Measurements from ENCODE around the gene SUGCT. TPM values are rescaled to one million over a fixed set of nuclear protein-coding genes. Genes with fewer than 3 reads are reported as not detected.

SUGCT gene
- total RNA-seq, 1 experiment from 2014 or later = 4.6 TPM

- no peak for TF ChIP-seq SMAD3 (CRISPR knock-in tag; IDR thresholded peaks at IDR 0.05; ENCODE audit: borderline replicate concordance)
These were observed 293.6 kb downstream of the SUGCT start (continued) for GRCh38 chr7:40428421-40428820.

- Mint-ChIP-seq H3K9me3 (peaks cover 17% of the 10 kb centered on the region), H3K4me1 (no peaks in the 10 kb centered on the region), H3K4me3 (no peak overlapping the region), H3K27me3 (ENCODE audit: low read depth) (no peaks in the 10 kb centered on the region), H3K27ac (no peak overlapping the region), H3K36me3 (0 out of 2 replicates have a peak, but pooled peaks cover 7% of the 10 kb centered on the region)
- TF ChIP-seq CREM (CRISPR knock-in tag; IDR thresholded peaks at IDR 0.05) = no peak
- TF ChIP-seq CTCF (IDR thresholded peaks at IDR 0.05) = no peak
- TF ChIP-seq PREB (CRISPR knock-in tag; IDR thresholded peaks at IDR 0.05; ENCODE audit: borderline replicate concordance) = no peak
- no peak for TF ChIP-seq NR3C1 (CRISPR knock-in tag; conservative IDR thresholded peaks at IDR 0.05; ENCODE audit: low read depth)
- TF ChIP-seq MXD4 (CRISPR knock-in tag; IDR thresholded peaks at IDR 0.05; ENCODE audit: borderline replicate concordance) = no peak
- no peak for TF ChIP-seq E2F4 (CRISPR knock-in tag; IDR thresholded peaks at IDR 0.05; ENCODE audit: borderline replicate concordance, low read depth)
- TF ChIP-seq E2F5 (CRISPR knock-in tag; IDR thresholded peaks at IDR 0.05) = no peak
- TF ChIP-seq CBFB (CRISPR knock-in tag; IDR thresholded peaks at IDR 0.05; ENCODE audit: low read depth) = no peak
- no peak for TF ChIP-seq CDX4 (CRISPR knock-in tag; IDR thresholded peaks at IDR 0.05; ENCODE audit: borderline replicate concordance)
- no peak for TF ChIP-seq PRDM15 (CRISPR knock-in tag; IDR thresholded peaks at IDR 0.05)
- DNase-seq (ENCODE audit: low spot score) (no peak), ATAC-seq (no peak)
- CTCF ChIA-PET = no interaction called here
- POLR2A ChIA-PET = no interaction called here
These were observed 295.0 kb downstream of the SUGCT start for GRCh38 chr7:40429826-40430225.

- H3K9me3 Mint-ChIP-seq = peaks cover 17% of the 10 kb centered on the region
- ChIA-PET POLR2A (no interaction called here), CTCF (no interaction called here)
- H3K27ac Mint-ChIP-seq = no peak overlapping the region
- 0 out of 2 replicates have a peak, but pooled peaks cover 7% of the 10 kb centered on the region for H3K36me3 Mint-ChIP-seq
- no peaks in the 10 kb centered on the region; the same call in 1 of the 2 replicates for H3K27me3 Mint-ChIP-seq (ENCODE audit: low read depth)
- no peak for TF ChIP-seq USF1 (CRISPR knock-in tag; IDR thresholded peaks at IDR 0.05)
- TF ChIP-seq FOXP1 (CRISPR knock-in tag; IDR thresholded peaks at IDR 0.05; ENCODE audit: borderline replicate concordance) = no peak
- no peak for TF ChIP-seq NR1H2 (CRISPR knock-in tag; IDR thresholded peaks at IDR 0.05)
- no peak for TF ChIP-seq TCF7 (CRISPR knock-in tag; IDR thresholded peaks at IDR 0.05; ENCODE audit: low read depth)
- no peak for TF ChIP-seq ZNF281 (CRISPR knock-in tag; IDR thresholded peaks at IDR 0.05)
- no peak for ATAC-seq
- H3K4me3 Mint-ChIP-seq = no peak overlapping the region
- no peaks in the 10 kb centered on the region for H3K4me1 Mint-ChIP-seq
- DNase-seq (ENCODE audit: low spot score) = no peak
These were observed 297.2 kb downstream of the SUGCT start for GRCh38 chr7:40432046-40432445.
